GM21423 (cell line): Measurements from ENCODE around the gene DEPP1.

Source experiments
- ATAC-seq: cut with Tn5 transposase; IDR thresholded peaks from one replicate; pipeline ENCODE4 v1.9.1; 2021; ENCODE audit warnings: mild to moderate bottlenecking, moderate library complexity; ENCODE audit not compliant: unreplicated experiment

Gene DEPP1

DNA sequence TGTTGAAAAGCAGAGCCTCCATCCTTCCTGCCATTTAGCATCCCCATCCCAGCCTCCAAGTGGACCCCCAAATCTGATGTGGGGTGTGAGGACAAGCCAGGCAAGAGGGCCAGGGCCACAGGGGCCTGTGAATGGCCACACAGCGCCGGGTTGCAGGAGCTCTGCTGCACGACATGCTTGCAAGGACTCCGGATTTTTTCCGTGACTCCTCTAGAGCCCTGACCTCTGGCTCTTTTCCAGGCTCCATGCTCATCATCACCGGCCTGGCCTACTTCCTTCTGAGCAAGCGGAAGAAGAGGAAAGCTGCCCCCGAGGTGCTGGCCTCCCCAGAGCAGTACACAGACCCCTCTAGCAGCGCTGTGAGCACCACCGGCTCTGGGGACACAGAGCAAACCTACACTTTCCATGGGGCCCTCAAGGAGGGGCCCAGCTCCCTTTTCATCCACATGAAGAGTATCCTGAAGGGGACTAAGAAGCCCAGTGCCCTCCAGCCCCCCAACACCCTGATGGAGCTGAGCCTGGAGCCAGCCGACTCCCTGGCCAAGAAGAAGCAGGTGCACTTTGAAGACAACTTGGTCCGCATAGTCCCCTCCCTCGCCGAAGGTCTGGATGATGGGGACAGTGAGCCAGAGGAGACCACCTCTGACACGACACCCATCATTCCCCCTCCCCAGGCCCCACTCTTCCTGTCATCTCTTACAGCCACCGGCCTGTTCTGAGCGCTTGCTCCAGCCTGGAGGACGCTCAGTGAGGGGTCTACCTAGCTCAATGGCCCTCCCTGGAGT, 44.0 kb downstream of the DEPP1 start:
- ATAC-seq = no peak

DNA sequence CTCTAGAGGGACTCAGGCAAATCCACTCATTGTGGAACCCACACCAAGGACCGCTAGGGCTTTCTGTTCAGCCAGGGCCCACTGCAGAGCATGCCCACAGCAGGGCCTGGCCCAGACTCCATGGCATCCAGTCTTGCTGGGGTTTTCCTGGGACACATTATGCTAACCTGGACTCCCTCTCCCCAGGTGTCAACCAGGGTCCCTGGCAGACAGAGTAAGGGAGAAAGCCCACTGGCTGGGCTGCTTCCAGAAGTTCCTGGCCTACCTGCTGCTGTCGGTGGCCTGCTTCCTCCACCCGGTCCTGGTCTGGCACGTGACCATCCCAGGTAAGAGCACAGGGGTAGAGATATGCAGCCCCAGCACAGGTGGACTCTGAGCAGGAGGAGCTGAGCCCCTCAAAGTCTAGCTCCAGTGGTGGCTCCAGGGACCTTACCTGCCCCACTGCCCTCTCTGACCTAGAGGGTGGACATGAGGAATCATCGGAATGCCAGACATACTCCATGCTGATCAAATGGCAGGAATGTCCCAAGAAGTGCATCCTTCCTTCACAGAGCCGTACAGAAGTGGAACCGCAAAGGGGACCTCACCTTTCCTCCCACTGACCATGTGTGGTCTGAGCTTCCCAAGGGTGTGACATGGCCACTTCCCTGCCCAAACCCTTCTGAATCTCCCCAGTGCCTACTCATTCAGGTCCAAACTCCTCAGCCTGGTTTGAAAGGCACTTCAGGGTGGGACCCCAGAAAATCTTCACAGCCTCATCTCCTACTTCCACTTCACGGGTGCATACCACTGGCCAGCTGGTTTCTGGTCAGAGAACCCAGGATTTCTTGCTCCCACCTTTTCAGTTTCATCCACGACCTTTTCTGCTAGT, 44.9 kb downstream of the DEPP1 start:
- ATAC-seq = no peak

DNA sequence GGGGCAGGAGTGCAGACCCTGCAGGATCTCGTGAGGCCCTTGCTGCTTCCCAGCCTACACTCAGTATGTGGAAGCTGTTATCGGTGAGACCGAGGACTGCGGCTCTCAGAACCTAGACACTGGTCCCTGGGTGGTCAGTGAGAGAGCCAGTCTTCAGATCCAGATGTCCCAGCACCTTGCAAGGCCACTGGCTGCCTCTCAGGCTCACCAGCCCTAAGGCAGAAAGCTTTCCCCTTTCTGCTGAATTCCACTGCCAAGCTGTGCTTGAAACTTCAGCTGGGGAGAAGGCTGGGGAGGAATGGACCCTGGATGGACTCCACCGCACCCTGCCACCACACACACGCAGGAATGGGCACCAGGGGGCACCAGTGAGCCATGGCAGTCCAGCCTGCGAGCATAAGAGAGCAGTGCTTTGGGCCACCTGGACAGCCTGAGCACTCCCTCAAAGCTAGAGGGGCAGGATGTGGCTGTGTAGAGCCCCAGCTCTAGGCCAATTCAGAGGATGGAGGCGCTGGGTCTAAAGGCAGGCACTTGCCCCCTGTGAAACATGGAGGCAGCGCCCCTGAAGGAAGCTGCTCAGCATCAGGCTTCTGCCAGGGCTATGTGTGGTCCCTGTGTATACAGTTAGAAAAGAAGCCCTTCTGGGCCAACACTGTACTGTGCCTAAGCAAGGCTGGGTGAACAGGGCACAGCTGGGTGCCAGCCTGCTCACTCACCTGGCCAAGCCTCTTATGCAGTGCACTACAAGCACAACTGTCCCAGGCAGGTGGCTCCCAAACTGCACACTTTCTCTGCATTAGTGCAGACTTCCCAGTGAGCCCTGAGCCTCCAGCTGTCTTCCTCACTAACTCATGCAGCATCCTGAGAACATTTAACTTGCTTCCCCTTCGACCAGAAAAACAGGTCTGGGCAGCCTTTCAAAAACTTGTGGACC, 45.8 kb downstream of the DEPP1 start:
- peak; percentile 97 for ATAC-seq

DNA sequence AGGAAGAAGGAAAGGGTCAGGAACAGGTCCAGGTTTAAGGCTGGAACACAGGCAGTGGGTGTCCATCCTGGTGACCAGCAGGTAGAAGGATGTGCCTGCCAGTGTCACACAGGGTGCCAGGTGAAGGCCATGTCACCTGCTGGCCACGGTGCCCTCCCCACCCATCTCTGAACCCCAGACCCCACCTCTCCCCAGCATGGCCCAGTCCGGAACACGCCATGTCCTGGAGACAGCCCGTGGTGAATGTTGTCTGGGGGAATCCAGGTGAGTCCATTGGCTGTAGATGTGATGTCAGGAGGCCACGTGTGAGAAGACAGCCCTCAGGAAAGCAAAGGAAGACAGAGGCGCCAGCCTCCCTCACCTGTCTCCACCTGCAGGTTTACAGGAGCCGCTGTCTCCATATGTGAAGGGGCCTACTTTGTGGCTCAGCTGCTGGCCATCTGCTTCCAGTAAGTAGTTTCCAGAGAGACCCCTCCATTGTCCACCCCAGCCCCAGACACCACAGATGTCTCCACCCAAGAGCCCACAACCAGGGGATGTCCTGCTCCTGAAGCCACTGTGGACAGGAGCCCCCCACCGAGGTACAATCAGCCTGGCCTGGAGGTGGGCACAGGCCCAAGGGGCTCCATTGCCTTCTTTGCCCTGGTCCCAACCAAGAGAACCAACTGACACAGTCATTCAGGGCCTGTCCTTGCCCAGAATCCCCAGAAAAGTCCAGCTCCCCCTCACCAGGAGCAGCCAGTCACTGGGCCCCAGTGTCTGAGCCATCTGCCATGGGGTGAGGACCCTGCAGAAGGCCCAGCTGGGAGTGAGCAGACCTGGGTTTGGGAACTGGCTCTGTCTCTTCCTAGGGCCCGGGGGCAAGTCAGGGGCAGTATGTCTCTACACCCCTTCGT, 46.7 kb downstream of the DEPP1 start:
- no peak for ATAC-seq

GRCh38 chr10:44930904-44931620, 47.5 kb downstream of the DEPP1 start:
- no peak for ATAC-seq

- no peak for ATAC-seq
Measured at GRCh38 chr10:44929356-44930255, 49.0 kb downstream of the DEPP1 start.

- no peak for ATAC-seq
Measured at GRCh38 chr10:44928462-44928861, 50.1 kb downstream of the DEPP1 start.

DNA sequence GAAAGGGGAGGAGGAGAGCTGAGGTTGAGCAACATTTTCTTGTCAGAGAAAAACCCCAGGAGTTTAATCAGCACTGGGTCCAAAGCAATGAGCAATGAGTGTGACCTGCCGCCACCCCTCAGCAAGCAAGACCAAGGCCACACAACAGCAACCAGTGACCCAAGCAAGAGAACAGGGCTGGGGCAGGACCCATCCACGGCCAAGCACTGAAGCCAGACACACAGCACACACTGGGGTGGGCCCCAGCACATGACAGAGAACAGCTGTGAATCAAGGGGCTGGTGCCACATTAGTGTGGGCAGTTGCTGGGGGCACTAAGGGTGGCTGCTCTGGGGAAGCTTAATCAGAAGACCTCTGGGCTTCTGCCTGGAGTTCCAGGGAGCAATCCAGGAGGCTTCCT, 51.3 kb downstream of the DEPP1 start:
- no peak for ATAC-seq

- ATAC-seq = no peak
Measured at GRCh38 chr10:44926751-44927351, 51.8 kb downstream of the DEPP1 start.
